Central memory CD8-positive, alpha-beta T cell (primary cell): ENCODE data around the gene PPCS.

Experiments used
- ATAC-seq: fragments of 150-1000 bp; cut with Tn5 transposase; replicated peaks from 2 replicates; pipeline ENCODE4 v1.10.0; 2022; ENCODE audit warnings: mild to moderate bottlenecking, moderate FRiP score, moderate number of reproducible peaks; ENCODE audit not compliant: poor library complexity, severe bottlenecking; ENCODE audit errors: extremely low read depth
- DNase-seq, 2 donors: peaks; one replicate each; pipeline ENCODE4 v3.0.0; 2021; ENCODE audit warnings: low spot score in 2 of 2
- H3K27ac Mint-ChIP-seq: one replicate; pipeline ENCODE4 v1.8.0; 2022; ENCODE audit warnings: low read depth, mild to moderate bottlenecking, moderate library complexity, mixed read lengths
- H3K27me3 Mint-ChIP-seq: one replicate; pipeline ENCODE4 v1.8.0; 2022; ENCODE audit warnings: mixed read lengths
- H3K36me3 Mint-ChIP-seq: one replicate; pipeline ENCODE4 v1.8.0; 2022; ENCODE audit warnings: mild to moderate bottlenecking, moderate library complexity, mixed read lengths; ENCODE audit not compliant: insufficient read depth
- H3K4me1 Mint-ChIP-seq: one replicate; pipeline ENCODE4 v1.8.0; 2022; ENCODE audit warnings: mixed read lengths
- H3K4me3 Mint-ChIP-seq: one replicate; pipeline ENCODE4 v1.8.0; 2022; ENCODE audit warnings: mild to moderate bottlenecking, moderate library complexity, mixed read lengths
- H3K9me3 Mint-ChIP-seq: one replicate; pipeline ENCODE4 v1.8.0; 2022; ENCODE audit warnings: mixed read lengths

The PPCS gene

GRCh38 chr1:42456010-42456753, at the start of gene PPCS, which contains the start of gene ZMYND12:
Gene PPCS, plus strand, starts transcription at chr1:42456543. Its CDS starts 23 bp downstream, at chr1:42456566.
Gene ZMYND12, minus strand, starts transcription at chr1:42456022. Its CDS starts 25 bp downstream, at chr1:42455997.
- H3K27ac Mint-ChIP-seq = peak within 1 kb of the TSS; percentile 98
- H3K36me3 Mint-ChIP-seq = peaks cover 48% of the 10 kb centered on the region
- no peaks in the 10 kb centered on the region for H3K27me3 Mint-ChIP-seq
- peak; percentile 84 to 88 for DNase-seq
- peaks cover 41% of the 10 kb centered on the region for H3K4me1 Mint-ChIP-seq
- H3K4me3 Mint-ChIP-seq = peak within 1 kb of the TSS; percentile 88
- ATAC-seq = peak; percentile 94
- no peaks in the 10 kb centered on the region for H3K9me3 Mint-ChIP-seq

- no peaks in the 10 kb centered on the region for H3K36me3 Mint-ChIP-seq
- no peak overlapping the region for H3K27ac Mint-ChIP-seq
- no peak overlapping the region for H3K4me3 Mint-ChIP-seq
- no peak for DNase-seq
- H3K27me3 Mint-ChIP-seq = peaks cover 44% of the 10 kb centered on the region
- no peaks in the 10 kb centered on the region for H3K9me3 Mint-ChIP-seq
- H3K4me1 Mint-ChIP-seq = no peaks in the 10 kb centered on the region
- ATAC-seq = no peak
These were observed 41.5 kb upstream of the PPCS start for GRCh38 chr1:42414551-42415496.

GRCh38 chr1:42417166-42417565, 39.2 kb upstream of the PPCS start:
- ATAC-seq (no peak), DNase-seq (no peak)
- Mint-ChIP-seq H3K36me3 (no peaks in the 10 kb centered on the region), H3K4me1 (no peaks in the 10 kb centered on the region), H3K27ac (no peak overlapping the region), H3K27me3 (peaks cover 50% of the 10 kb centered on the region), H3K4me3 (no peak overlapping the region), H3K9me3 (no peaks in the 10 kb centered on the region)

- H3K36me3 Mint-ChIP-seq = no peaks in the 10 kb centered on the region
- H3K27ac Mint-ChIP-seq = no peak overlapping the region
- peaks cover 50% of the 10 kb centered on the region for H3K27me3 Mint-ChIP-seq
- ATAC-seq (no peak), DNase-seq (no peak)
- H3K9me3 Mint-ChIP-seq = no peaks in the 10 kb centered on the region
- H3K4me1 Mint-ChIP-seq = no peaks in the 10 kb centered on the region
- H3K4me3 Mint-ChIP-seq = no peak overlapping the region
These were observed 37.8 kb upstream of the PPCS start for GRCh38 chr1:42418516-42418915.

- ATAC-seq (no peak), DNase-seq (no peak)
- Mint-ChIP-seq H3K4me3 (no peak overlapping the region), H3K27me3 (peaks cover 53% of the 10 kb centered on the region), H3K27ac (no peak overlapping the region), H3K36me3 (no peaks in the 10 kb centered on the region), H3K4me1 (no peaks in the 10 kb centered on the region), H3K9me3 (no peaks in the 10 kb centered on the region)
These were observed 37.1 kb upstream of the PPCS start for GRCh38 chr1:42419126-42419821.

GRCh38 chr1:42420121-42420520, 36.2 kb upstream of the PPCS start:
- H3K4me3 Mint-ChIP-seq = no peak overlapping the region
- ATAC-seq (no peak), DNase-seq (no peak)
- H3K27me3 Mint-ChIP-seq = peaks cover 53% of the 10 kb centered on the region
- no peak overlapping the region for H3K27ac Mint-ChIP-seq
- no peaks in the 10 kb centered on the region for H3K9me3 Mint-ChIP-seq
- H3K4me1 Mint-ChIP-seq = no peaks in the 10 kb centered on the region
- H3K36me3 Mint-ChIP-seq = no peaks in the 10 kb centered on the region

- Mint-ChIP-seq H3K27ac (no peak overlapping the region), H3K27me3 (peaks cover 49% of the 10 kb centered on the region), H3K9me3 (no peaks in the 10 kb centered on the region), H3K36me3 (no peaks in the 10 kb centered on the region), H3K4me3 (no peak overlapping the region), H3K4me1 (no peaks in the 10 kb centered on the region)
- DNase-seq (no peak), ATAC-seq (no peak)
These were observed 35.3 kb upstream of the PPCS start for GRCh38 chr1:42420911-42421585.

- H3K36me3 Mint-ChIP-seq = peaks cover 2% of the 10 kb centered on the region
- no peaks in the 10 kb centered on the region for H3K4me1 Mint-ChIP-seq
- no peak overlapping the region for H3K27ac Mint-ChIP-seq
- peaks cover 49% of the 10 kb centered on the region for H3K27me3 Mint-ChIP-seq
- no peak overlapping the region for H3K4me3 Mint-ChIP-seq
- ATAC-seq = no peak
- no peak for DNase-seq
- no peaks in the 10 kb centered on the region for H3K9me3 Mint-ChIP-seq
These were observed 33.6 kb upstream of the PPCS start for GRCh38 chr1:42422737-42423136.

- ATAC-seq (no peak), DNase-seq (no peak)
- Mint-ChIP-seq H3K36me3 (peaks cover 2% of the 10 kb centered on the region), H3K27me3 (peaks cover 49% of the 10 kb centered on the region), H3K4me1 (no peaks in the 10 kb centered on the region), H3K9me3 (no peaks in the 10 kb centered on the region), H3K27ac (no peak overlapping the region), H3K4me3 (no peak overlapping the region)
These were observed 32.7 kb upstream of the PPCS start for GRCh38 chr1:42423681-42424080.

GRCh38 chr1:42424201-42424600, 32.1 kb upstream of the PPCS start:
- ATAC-seq (no peak), DNase-seq (no peak)
- H3K4me3 Mint-ChIP-seq = no peak overlapping the region
- peaks cover 2% of the 10 kb centered on the region for H3K36me3 Mint-ChIP-seq
- no peak overlapping the region for H3K27ac Mint-ChIP-seq
- H3K9me3 Mint-ChIP-seq = no peaks in the 10 kb centered on the region
- no peaks in the 10 kb centered on the region for H3K4me1 Mint-ChIP-seq
- peaks cover 49% of the 10 kb centered on the region for H3K27me3 Mint-ChIP-seq

- peaks cover 2% of the 10 kb centered on the region for H3K36me3 Mint-ChIP-seq
- H3K4me3 Mint-ChIP-seq = no peak overlapping the region
- ATAC-seq (no peak), DNase-seq (no peak)
- H3K9me3 Mint-ChIP-seq = no peaks in the 10 kb centered on the region
- H3K4me1 Mint-ChIP-seq = no peaks in the 10 kb centered on the region
- peaks cover 25% of the 10 kb centered on the region for H3K27me3 Mint-ChIP-seq
- no peak overlapping the region for H3K27ac Mint-ChIP-seq
These were observed 29.1 kb upstream of the PPCS start for GRCh38 chr1:42427240-42427639.

GRCh38 chr1:42429603-42430002, 26.7 kb upstream of the PPCS start:
- no peaks in the 10 kb centered on the region for H3K9me3 Mint-ChIP-seq
- no peak overlapping the region for H3K27ac Mint-ChIP-seq
- ATAC-seq = no peak
- H3K27me3 Mint-ChIP-seq = peaks cover 9% of the 10 kb centered on the region
- H3K36me3 Mint-ChIP-seq = peaks cover 2% of the 10 kb centered on the region
- no peaks in the 10 kb centered on the region for H3K4me1 Mint-ChIP-seq
- DNase-seq = no peak
- no peak overlapping the region for H3K4me3 Mint-ChIP-seq
